ENCODE data around the gene LIPJ. TPM values are rescaled to one million over a fixed set of nuclear protein-coding genes. Genes with fewer than 3 reads are reported as not detected.

Gene LIPJ
- total RNA-seq, 1 experiment from 2014 or later: 0.09 TPM

GRCh38 chr10:88592906-88593305 lies 6.3 kb downstream of the LIPJ start (continued):
- TF ChIP-seq TCF7 (CRISPR knock-in tag; IDR thresholded peaks at IDR 0.05; ENCODE audit: low read depth) (no peak), ELF4 (CRISPR knock-in tag; IDR thresholded peaks at IDR 0.05; ENCODE audit: low read depth) (no peak), ZNF281 (CRISPR knock-in tag; IDR thresholded peaks at IDR 0.05) (no peak), NFE2L1 (CRISPR knock-in tag; IDR thresholded peaks at IDR 0.05) (no peak), ATF2 (CRISPR knock-in tag; IDR thresholded peaks at IDR 0.05; ENCODE audit: borderline replicate concordance, low read depth) (no peak), RORB (CRISPR knock-in tag; IDR thresholded peaks at IDR 0.05) (no peak), EMX1 (CRISPR knock-in tag; IDR thresholded peaks at IDR 0.05) (no peak), KAT7 (CRISPR knock-in tag; IDR thresholded peaks at IDR 0.05; ENCODE audit: borderline replicate concordance) (no peak), ATF6 (CRISPR knock-in tag; IDR thresholded peaks at IDR 0.05) (no peak)

- H3K4me3 Mint-ChIP-seq: no peak overlapping the region
- DNase-seq (ENCODE audit: low spot score) (no peak), ATAC-seq (no peak)
- no peaks in the 10 kb centered on the region for H3K4me1 Mint-ChIP-seq
- TF ChIP-seq ATF6 (CRISPR knock-in tag; IDR thresholded peaks at IDR 0.05) (no peak), ZNF423 (CRISPR knock-in tag; IDR thresholded peaks at IDR 0.05) (no peak), ETV6 (CRISPR knock-in tag; IDR thresholded peaks at IDR 0.05) (no peak), ARID4B (CRISPR knock-in tag; IDR thresholded peaks at IDR 0.05; ENCODE audit: borderline replicate concordance) (no peak), STAT6 (CRISPR knock-in tag; conservative IDR thresholded peaks at IDR 0.05; ENCODE audit: low read depth) (no peak), E2F4 (CRISPR knock-in tag; IDR thresholded peaks at IDR 0.05; ENCODE audit: borderline replicate concordance, low read depth) (no peak), EMX1 (CRISPR knock-in tag; IDR thresholded peaks at IDR 0.05) (no peak), ZMAT4 (CRISPR knock-in tag; IDR thresholded peaks at IDR 0.05) (no peak)
- H3K36me3 Mint-ChIP-seq: no peaks in the 10 kb centered on the region
- peaks cover 31% of the 10 kb centered on the region for H3K27me3 Mint-ChIP-seq (ENCODE audit: low read depth)
- H3K9me3 Mint-ChIP-seq: no peaks in the 10 kb centered on the region
- ChIA-PET POLR2A (no interaction called here), CTCF (interaction anchor here (5.2 kb wide), 1 partner anchor 12 kb away, joined by 16 read pairs; the partner anchor contains the start of gene RNLS)
- H3K27ac Mint-ChIP-seq: no peak overlapping the region
Observed at GRCh38 chr10:88594482-88594881, 7.9 kb downstream of the LIPJ start.
